Measurements from ENCODE around the gene RNF224.

The RNF224 gene

DNA sequence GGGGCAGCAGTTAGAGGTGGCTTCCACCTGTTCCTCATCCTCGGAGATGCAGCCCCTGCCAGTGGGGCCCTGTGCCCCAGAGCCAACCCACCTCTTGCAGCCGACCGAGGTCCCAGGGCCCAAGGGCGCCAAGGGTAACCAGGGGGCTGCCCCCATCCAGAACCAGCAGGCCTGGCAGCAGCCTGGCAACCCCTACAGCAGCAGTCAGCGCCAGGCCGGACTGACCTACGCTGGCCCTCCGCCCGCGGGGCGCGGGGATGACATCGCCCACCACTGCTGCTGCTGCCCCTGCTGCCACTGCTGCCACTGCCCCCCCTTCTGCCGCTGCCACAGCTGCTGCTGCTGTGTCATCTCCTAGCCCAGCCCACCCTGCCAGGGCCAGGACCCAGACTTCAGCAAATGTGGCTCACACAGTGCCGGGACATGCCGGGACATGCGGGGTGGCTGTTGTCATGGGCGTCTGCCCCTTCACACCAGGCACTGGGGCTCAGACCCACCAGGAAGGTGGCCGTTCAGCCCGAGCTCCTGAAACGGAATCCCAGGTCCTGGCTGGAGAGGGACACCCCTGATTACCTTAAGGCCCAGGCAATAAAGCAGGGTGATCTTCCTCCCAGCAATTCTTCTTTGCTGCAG, 1.5 kb upstream of the RNF224 start:
- Histone ChIP-seq H3K4me1 (ENCODE audit: insufficient read depth, insufficient read length) (peaks cover 40% of the 10 kb centered on the region), H3K27me3 (ENCODE audit: insufficient read depth, insufficient read length) (peaks cover 13% of the 10 kb centered on the region), H3K4me3 (ENCODE audit: insufficient read length, low read depth) (no peak overlapping the region), H3K36me3 (ENCODE audit: insufficient read depth, insufficient read length, low read length) (no peaks in the 10 kb centered on the region), H3K9ac (ENCODE audit: insufficient read length, low read depth) (peak overlapping the region; percentile 67), H3K9me3 (ENCODE audit: insufficient read depth, low read length) (no peaks in the 10 kb centered on the region)
- no peak for TF ChIP-seq YY1 (IDR thresholded peaks at IDR 0.05; ENCODE audit: insufficient read depth, insufficient read length)
- TF ChIP-seq ZNF274 (IDR thresholded peaks at IDR 0.05; ENCODE audit: low read depth, low read length): no peak
- no peak for TF ChIP-seq SUZ12 (IDR thresholded peaks at IDR 0.05; ENCODE audit: extremely low read depth, insufficient read depth, insufficient read length)
- no peak for DNase-seq (ENCODE audit: low read depth, low spot score)

DNA sequence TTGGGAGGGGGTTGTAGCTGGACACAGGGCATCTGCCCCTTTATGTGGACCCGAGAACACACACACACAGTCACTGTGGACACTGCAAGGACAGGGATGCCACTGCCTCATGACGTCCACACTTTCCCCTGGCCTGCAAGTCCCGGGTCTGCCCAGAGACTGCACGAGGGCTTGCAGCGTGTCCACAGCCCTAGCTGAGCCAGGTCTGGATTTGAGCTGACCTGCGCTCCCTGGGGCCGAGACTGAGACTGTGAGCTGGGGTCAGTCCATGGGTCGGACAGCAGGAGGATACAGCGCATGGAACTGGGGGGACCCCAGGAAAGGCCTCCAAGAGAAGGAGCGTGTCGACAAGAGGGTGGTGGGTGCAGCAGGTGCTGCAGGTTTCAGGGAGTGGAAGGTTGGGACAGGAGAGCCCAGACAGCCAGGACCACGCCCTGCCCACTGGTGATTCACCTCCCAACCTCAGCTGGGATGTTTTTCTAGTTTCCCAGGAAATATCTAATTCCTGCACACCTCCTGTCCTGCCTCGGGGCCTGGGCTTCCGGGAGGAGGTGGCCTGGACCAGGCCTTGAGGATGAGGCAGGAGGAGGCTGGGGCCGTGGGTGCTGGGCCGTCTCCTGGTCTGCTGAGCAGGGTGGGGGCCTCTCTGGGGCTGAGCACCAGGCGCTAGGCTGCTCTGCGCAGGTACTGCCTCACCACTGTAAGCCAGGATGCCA, 806 bp upstream of the RNF224 start:
- H3K4me3 ChIP-seq (ENCODE audit: insufficient read length, low read depth): no peak overlapping the region
- no peak for TF ChIP-seq ZNF274 (IDR thresholded peaks at IDR 0.05; ENCODE audit: low read depth, low read length)
- TF ChIP-seq SUZ12 (IDR thresholded peaks at IDR 0.05; ENCODE audit: extremely low read depth, insufficient read depth, insufficient read length): no peak
- no peak for TF ChIP-seq YY1 (IDR thresholded peaks at IDR 0.05; ENCODE audit: insufficient read depth, insufficient read length)
- H3K9ac ChIP-seq (ENCODE audit: insufficient read length, low read depth): peak overlapping the region; percentile 65

DNA sequence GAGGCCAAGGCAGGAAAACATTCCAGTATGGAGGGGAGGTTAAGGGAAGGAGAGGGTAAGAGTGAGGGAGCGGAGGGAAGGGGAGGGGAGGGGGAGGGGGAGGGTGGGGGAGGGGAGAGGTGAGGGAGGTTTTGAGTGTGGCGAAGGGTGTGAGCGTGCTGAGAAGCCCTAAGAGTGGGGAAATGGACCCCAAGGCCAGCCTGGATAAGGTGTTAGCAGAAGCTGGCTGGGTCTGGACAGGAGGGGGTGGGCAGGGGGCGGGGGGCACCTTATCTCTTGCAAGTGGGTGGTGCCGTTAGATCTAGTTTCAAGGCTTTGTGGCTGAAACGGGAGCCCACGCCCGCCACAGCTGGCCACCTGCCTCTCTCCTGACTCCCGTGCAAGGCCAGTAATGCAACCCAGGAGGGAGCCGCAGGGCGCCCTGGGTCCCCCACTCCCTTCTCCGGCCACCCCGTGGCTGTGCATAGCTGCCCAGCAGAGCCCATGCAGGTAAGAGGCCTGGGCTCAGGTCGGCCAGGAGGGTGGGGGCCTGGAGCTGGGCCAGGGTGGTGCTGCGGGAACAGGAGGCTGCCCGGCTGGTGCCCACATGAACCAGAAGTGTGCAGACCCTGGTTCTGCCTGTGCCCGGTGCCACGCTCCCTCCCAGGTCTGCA, 677 bp downstream of the RNF224 start:
- DNase-seq (ENCODE audit: low read depth, low spot score): no peak
- no peaks in the 10 kb centered on the region for H3K36me3 ChIP-seq (ENCODE audit: insufficient read depth, insufficient read length, low read length)
- no peaks in the 10 kb centered on the region for H3K9me3 ChIP-seq (ENCODE audit: insufficient read depth, low read length)
- no peak overlapping the region for H3K4me3 ChIP-seq (ENCODE audit: insufficient read length, low read depth)
- peaks cover 35% of the 10 kb centered on the region for H3K4me1 ChIP-seq (ENCODE audit: insufficient read depth, insufficient read length)
- H3K9ac ChIP-seq (ENCODE audit: insufficient read length, low read depth): peak overlapping the region; percentile 56
- TF ChIP-seq SUZ12 (IDR thresholded peaks at IDR 0.05; ENCODE audit: extremely low read depth, insufficient read depth, insufficient read length): no peak
- TF ChIP-seq YY1 (IDR thresholded peaks at IDR 0.05; ENCODE audit: insufficient read depth, insufficient read length): no peak
- TF ChIP-seq ZNF274 (IDR thresholded peaks at IDR 0.05; ENCODE audit: low read depth, low read length): no peak
- H3K27me3 ChIP-seq (ENCODE audit: insufficient read depth, insufficient read length): peaks cover 2% of the 10 kb centered on the region

More for the DNA sequence above, 806 bp upstream of the RNF224 start:
- DNase-seq (ENCODE audit: low read depth, low spot score): no peak
- Histone ChIP-seq H3K4me1 (ENCODE audit: insufficient read depth, insufficient read length) (peaks cover 40% of the 10 kb centered on the region), H3K9me3 (ENCODE audit: insufficient read depth, low read length) (no peaks in the 10 kb centered on the region), H3K36me3 (ENCODE audit: insufficient read depth, insufficient read length, low read length) (no peaks in the 10 kb centered on the region), H3K27me3 (ENCODE audit: insufficient read depth, insufficient read length) (peaks cover 12% of the 10 kb centered on the region)

DNA sequence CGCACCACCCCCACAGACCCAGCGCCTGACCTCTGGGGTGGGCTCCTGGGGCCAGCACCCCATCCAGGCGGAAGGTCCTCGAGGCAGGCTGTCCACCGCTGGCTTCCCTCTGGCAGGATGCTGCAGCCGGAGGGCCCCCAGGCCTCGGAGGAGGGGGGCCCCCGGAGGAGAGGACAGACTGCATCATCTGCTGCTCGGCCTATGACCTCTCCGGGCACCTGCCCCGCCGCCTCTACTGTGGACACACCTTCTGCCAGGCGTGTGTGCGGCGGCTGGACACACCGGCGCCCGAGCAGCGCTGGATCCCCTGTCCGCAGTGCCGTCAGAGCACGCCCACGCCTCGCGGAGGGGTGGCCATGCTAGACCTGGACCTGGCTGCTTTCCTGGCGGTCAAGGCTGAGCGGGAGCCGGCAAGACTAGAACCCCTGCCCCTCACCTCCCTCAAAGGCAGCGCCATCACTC, 1.2 kb downstream of the RNF224 start:
- TF ChIP-seq SUZ12 (IDR thresholded peaks at IDR 0.05; ENCODE audit: extremely low read depth, insufficient read depth, insufficient read length): no peak
- H3K9me3 ChIP-seq (ENCODE audit: insufficient read depth, low read length): no peaks in the 10 kb centered on the region
- no peak overlapping the region for H3K4me3 ChIP-seq (ENCODE audit: insufficient read length, low read depth)
- no peaks in the 10 kb centered on the region for H3K27me3 ChIP-seq (ENCODE audit: insufficient read depth, insufficient read length)
- peaks cover 38% of the 10 kb centered on the region for H3K4me1 ChIP-seq (ENCODE audit: insufficient read depth, insufficient read length)
- DNase-seq (ENCODE audit: low read depth, low spot score): no peak
- H3K36me3 ChIP-seq (ENCODE audit: insufficient read depth, insufficient read length, low read length): no peaks in the 10 kb centered on the region
- peak overlapping the region; percentile 56 for H3K9ac ChIP-seq (ENCODE audit: insufficient read length, low read depth)

DNA sequence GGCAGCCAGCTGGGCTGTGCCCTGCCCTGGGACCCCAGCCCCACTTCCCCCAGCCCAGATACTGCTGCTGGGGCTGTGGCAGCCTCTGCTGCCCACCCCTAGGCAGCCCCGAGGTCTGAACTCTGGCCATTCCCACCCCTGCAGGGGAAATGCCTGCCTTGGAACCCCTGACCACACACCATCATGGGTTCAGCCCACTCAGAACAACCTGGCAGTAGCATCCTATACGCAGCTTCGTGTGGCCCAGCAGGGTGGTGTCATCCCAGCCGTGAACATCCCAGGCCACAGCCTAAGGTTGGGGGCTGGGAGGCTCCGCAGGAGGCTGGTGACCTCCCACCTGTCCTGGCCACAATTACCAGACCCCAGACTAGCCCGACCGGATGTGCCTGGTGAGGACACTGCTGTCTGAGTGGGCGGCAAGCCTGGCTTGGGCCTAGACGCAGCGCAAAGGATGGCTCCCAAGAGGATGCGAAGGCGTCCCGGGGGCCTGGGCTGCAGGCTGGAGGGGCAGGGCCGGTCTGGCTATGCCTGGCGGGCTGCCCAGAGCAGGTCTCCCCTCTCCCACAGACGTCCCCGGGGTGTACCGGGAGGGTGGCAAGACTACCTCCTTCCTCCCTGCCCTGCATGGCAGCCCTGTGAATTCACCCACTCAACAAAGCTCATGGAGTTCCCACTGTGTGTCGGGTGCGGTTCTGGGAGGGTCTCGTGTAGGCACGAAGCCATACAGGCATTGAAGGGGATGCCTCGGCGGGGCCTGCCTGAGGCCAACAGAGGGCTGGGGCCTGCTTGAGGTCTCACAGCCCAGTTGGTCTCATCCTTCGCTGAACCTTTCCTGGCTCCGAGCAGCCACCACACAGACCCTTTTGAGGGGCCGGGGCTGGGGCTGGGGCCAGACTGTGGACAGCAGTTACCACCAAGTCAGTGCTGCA, 1.9 kb downstream of the RNF224 start:
- peak overlapping the region; percentile 33 for H3K9ac ChIP-seq (ENCODE audit: insufficient read length, low read depth)
- DNase-seq (ENCODE audit: low read depth, low spot score): no peak
- peaks cover 41% of the 10 kb centered on the region for H3K4me1 ChIP-seq (ENCODE audit: insufficient read depth, insufficient read length)
- no peak overlapping the region for H3K4me3 ChIP-seq (ENCODE audit: insufficient read length, low read depth)
- no peaks in the 10 kb centered on the region for H3K27me3 ChIP-seq (ENCODE audit: insufficient read depth, insufficient read length)
- no peaks in the 10 kb centered on the region for H3K9me3 ChIP-seq (ENCODE audit: insufficient read depth, low read length)
- no peak for TF ChIP-seq SUZ12 (IDR thresholded peaks at IDR 0.05; ENCODE audit: extremely low read depth, insufficient read depth, insufficient read length)
- no peak for TF ChIP-seq YY1 (IDR thresholded peaks at IDR 0.05; ENCODE audit: insufficient read depth, insufficient read length)
- no peak for TF ChIP-seq ZNF274 (IDR thresholded peaks at IDR 0.05; ENCODE audit: low read depth, low read length)
- no peaks in the 10 kb centered on the region for H3K36me3 ChIP-seq (ENCODE audit: insufficient read depth, insufficient read length, low read length)

DNA sequence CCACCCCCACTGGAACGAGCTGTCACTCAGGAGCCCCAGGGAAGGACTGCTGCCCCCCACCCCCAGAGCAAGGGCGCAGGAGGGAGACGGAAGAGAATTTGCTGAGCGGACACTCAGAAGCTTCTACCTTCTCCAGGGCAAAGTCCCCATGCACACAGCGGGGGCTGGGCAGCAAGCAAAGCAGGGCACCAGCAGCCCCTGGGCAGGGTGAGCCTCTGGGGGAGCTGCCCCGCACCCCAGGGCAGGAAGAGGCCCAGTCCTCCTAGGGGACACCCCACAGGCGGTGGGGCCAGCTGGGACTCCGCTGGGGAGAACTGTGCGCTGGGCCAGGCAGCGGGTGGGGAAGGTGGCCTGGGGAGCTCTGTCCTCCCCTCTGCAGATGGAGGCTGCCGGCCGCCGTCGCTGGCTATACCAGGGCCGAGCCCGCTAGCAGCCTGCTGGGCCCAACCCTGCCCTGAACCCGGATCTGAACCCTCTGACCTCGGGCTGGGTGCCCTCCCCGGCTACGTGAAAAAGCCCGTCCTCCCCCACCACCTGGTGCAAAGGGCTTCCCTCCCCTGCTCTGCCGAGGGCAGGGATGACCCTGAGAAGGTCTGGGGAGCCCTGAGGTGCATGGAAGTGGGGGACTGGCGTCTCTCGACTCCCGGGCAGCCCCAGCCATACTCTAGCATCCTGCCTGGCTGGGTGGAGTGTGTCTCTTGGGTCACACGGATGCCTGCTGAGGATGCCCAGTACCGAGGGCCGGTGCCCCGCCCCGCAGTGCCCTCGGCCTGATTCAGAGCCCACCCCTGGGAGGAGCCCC, 2.8 kb downstream of the RNF224 start:
- TF ChIP-seq YY1 (IDR thresholded peaks at IDR 0.05; ENCODE audit: insufficient read depth, insufficient read length) (no peak), ZNF274 (IDR thresholded peaks at IDR 0.05; ENCODE audit: low read depth, low read length) (no peak), SUZ12 (IDR thresholded peaks at IDR 0.05; ENCODE audit: extremely low read depth, insufficient read depth, insufficient read length) (no peak)
- Histone ChIP-seq H3K36me3 (ENCODE audit: insufficient read depth, insufficient read length, low read length) (no peaks in the 10 kb centered on the region), H3K4me3 (ENCODE audit: insufficient read length, low read depth) (no peak overlapping the region), H3K4me1 (ENCODE audit: insufficient read depth, insufficient read length) (peaks cover 41% of the 10 kb centered on the region), H3K27me3 (ENCODE audit: insufficient read depth, insufficient read length) (no peaks in the 10 kb centered on the region), H3K9ac (ENCODE audit: insufficient read length, low read depth) (peak overlapping the region; percentile 36), H3K9me3 (ENCODE audit: insufficient read depth, low read length) (no peaks in the 10 kb centered on the region)
- DNase-seq (ENCODE audit: low read depth, low spot score): no peak

Data from NT2/D1 (cell line).